Smooth muscle cell (in vitro differentiated cells): ENCODE results near the gene IFIT5. TPM values are rescaled to one million over a fixed set of nuclear protein-coding genes. Genes with fewer than 3 reads are reported as not detected.

Source experiments
- DNase-seq: peaks from one replicate; lab custom pipeline; 2025; ENCODE audit not compliant: unreplicated experiment; lab: John Stamatoyannopoulos, UW
- H2AFZ ChIP-seq: fragments of 200-600 bp; sonication (generic); 2 replicates; pipeline ENCODE4 v1.6.0; 2016; ENCODE audit warnings: antibody characterized with exemption, low read depth, mild to moderate bottlenecking
- H3F3A ChIP-seq: fragments of 200-600 bp; sonication (generic); 2 replicates; pipeline ENCODE4 v1.6.0; 2017; ENCODE audit warnings: antibody characterized with exemption, low read depth
- H3K27ac ChIP-seq: fragments of 200-600 bp; sonication (generic); 2 replicates; pipeline ENCODE4 v1.5.1; 2016; ENCODE audit warnings: low read depth, mild to moderate bottlenecking
- H3K27me3 ChIP-seq: fragments of 200-600 bp; sonication (generic); 2 replicates; pipeline ENCODE4 v1.6.1; 2016; ENCODE audit warnings: low read depth, mild to moderate bottlenecking
- H3K36me3 ChIP-seq: fragments of 200-600 bp; sonication (generic); 2 replicates; pipeline ENCODE4 v1.5.1; 2016; ENCODE audit warnings: low read depth
- H3K4me1 ChIP-seq: fragments of 200-600 bp; sonication (generic); 2 replicates; pipeline ENCODE4 v1.5.1; 2016; ENCODE audit warnings: low read depth
- H3K4me2 ChIP-seq: fragments of 200-600 bp; sonication (generic); 2 replicates; pipeline ENCODE4 v1.6.0; 2016; ENCODE audit warnings: mild to moderate bottlenecking
- H3K4me3 ChIP-seq: fragments of 200-600 bp; sonication (generic); 2 replicates; pipeline ENCODE4 v1.5.1; 2016; ENCODE audit warnings: mild to moderate bottlenecking
- H3K79me2 ChIP-seq: fragments of 200-600 bp; sonication (generic); 2 replicates; pipeline ENCODE4 v1.6.0; 2016; ENCODE audit warnings: low read depth, mild to moderate bottlenecking
- H3K9ac ChIP-seq: fragments of 200-600 bp; sonication (generic); 2 replicates; pipeline ENCODE4 v1.6.0; 2016; ENCODE audit warnings: low read depth
- H3K9me3 ChIP-seq: fragments of 200-600 bp; sonication (generic); replicated peaks from 2 replicates; pipeline ENCODE4 v1.5.1; 2016; ENCODE audit warnings: low read depth
- H4K20me1 ChIP-seq: fragments of 200-600 bp; sonication (generic); 2 replicates; pipeline ENCODE4 v1.6.0; 2016; ENCODE audit warnings: low read depth
- WGBS: methylation state at CpG from one replicate; pipeline ENCODE4 v1.1.7; 2016; ENCODE audit warnings: low lambda C conversion rate; 5-methylcytosine and 5-hydroxymethylcytosine counted together
- polyA plus RNA-seq: library from polyadenylated mRNA; unstranded; fragments of >200 nt; fragmentation: Nextera tagmentation; extraction: Ambion mirVana; gene quantifications from 2 replicates; pipeline ENCODE4 v1.2.1, GENCODE V29; 2016
- total RNA-seq: library from RNA; depleted of rRNA; stranded (reverse); fragments of >200 nt; gene quantifications from 2 replicates; pipeline ENCODE4 v1.2.3, GENCODE V29; 2014
- TF ChIP-seq, protein P1 (sequence below): fragments of 200-600 bp; sonication (generic); IDR thresholded peaks from 2 replicates; pipeline ENCODE4 v1.5.1; 2017; ENCODE audit warnings: borderline replicate concordance, mild to moderate bottlenecking, antibody characterized with exemption; ENCODE audit not compliant: insufficient read depth, poor library complexity, severe bottlenecking

IFIT5 gene
- total and polyA plus RNA-seq, 2 experiments from 2014 or later, result 4.9 to 7.7 TPM

DNA sequence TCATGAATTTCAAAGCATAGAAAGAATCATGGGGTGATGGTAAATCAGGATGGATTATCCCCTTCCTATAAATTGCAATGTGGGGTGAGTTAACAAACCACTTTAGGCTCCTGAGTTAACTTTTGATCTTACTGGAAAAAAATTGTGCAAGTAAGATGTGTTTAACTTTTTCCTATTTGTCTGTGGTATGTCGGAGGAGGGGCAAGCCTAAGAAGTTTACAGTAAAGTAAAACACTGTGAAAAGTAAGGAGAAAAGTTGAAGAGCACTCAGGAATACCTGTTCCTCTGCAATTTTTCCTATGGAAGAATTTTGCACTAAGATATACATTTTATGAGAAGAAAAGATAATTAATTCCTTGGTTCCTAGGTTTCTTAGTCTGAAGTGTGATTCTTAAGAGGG is 44.4 kb downstream of the IFIT5 start:
- WGBS, result 80% methylated on average over 1 of the region's 1 CpG
- no peaks in the 10 kb centered on the region for H4K20me1 ChIP-seq
- TF ChIP-seq, protein P1, sequence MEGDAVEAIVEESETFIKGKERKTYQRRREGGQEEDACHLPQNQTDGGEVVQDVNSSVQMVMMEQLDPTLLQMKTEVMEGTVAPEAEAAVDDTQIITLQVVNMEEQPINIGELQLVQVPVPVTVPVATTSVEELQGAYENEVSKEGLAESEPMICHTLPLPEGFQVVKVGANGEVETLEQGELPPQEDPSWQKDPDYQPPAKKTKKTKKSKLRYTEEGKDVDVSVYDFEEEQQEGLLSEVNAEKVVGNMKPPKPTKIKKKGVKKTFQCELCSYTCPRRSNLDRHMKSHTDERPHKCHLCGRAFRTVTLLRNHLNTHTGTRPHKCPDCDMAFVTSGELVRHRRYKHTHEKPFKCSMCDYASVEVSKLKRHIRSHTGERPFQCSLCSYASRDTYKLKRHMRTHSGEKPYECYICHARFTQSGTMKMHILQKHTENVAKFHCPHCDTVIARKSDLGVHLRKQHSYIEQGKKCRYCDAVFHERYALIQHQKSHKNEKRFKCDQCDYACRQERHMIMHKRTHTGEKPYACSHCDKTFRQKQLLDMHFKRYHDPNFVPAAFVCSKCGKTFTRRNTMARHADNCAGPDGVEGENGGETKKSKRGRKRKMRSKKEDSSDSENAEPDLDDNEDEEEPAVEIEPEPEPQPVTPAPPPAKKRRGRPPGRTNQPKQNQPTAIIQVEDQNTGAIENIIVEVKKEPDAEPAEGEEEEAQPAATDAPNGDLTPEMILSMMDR, result no peak
- no peak overlapping the region for H3K9ac ChIP-seq
- no peaks in the 10 kb centered on the region for H3K9me3 ChIP-seq
- DNase-seq, result no peak
- no peaks in the 10 kb centered on the region for H3K36me3 ChIP-seq
- no peak overlapping the region for H2AFZ ChIP-seq
- H3K4me2 ChIP-seq, result peak overlapping the region; percentile 28
- H3K79me2 ChIP-seq, result no peaks in the 10 kb centered on the region
- H3K27ac ChIP-seq, result no peak overlapping the region
- no peaks in the 10 kb centered on the region for H3K27me3 ChIP-seq
- peaks cover 3% of the 10 kb centered on the region for H3K4me1 ChIP-seq
- no peaks in the 10 kb centered on the region for H3F3A ChIP-seq
- H3K4me3 ChIP-seq, result no peak overlapping the region

DNA sequence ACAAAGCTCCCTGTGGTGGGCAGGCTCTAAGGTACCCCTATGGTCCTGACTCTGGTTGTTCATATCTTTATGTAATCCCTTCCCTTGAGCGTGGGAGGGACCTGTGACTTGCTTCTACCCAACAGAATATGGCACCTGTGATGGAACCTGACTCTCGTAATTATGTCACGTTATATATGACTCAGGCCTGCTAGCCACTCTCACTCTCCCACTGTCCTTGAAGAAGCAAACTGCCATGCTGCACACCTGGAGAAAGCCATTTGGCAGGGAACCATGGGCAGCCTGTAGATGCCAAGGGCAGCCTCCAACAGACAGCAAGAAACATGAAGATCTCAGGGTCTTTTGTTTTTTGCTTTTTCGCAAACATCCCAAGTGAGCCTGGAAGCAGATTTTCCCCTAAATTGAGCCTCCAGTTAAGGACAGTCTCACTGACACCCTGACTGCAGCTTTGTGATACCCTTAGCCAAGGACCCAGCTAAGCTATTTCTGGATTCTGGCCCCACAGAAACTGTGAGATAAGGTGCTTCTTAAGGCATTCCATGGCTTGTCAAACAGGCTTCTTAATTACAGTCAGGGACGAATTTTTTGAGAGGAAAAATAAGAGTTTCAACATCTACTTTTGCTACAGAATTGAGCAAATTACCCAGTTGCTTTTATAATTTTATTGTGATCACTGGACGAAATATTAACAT is 49.6 kb downstream of the IFIT5 start:
- no peaks in the 10 kb centered on the region for H3K9me3 ChIP-seq
- no peaks in the 10 kb centered on the region for H3K36me3 ChIP-seq
- DNase-seq, result no peak
- TF ChIP-seq, protein P1, result no peak
- WGBS, result 77% methylated on average over 6 of the region's 6 CpGs
- no peaks in the 10 kb centered on the region for H3K4me1 ChIP-seq
- no peak overlapping the region for H2AFZ ChIP-seq
- no peak overlapping the region for H3K4me3 ChIP-seq
- H3F3A ChIP-seq, result no peaks in the 10 kb centered on the region
- H3K27me3 ChIP-seq, result no peaks in the 10 kb centered on the region
- H3K27ac ChIP-seq, result no peak overlapping the region
- no peaks in the 10 kb centered on the region for H4K20me1 ChIP-seq
- H3K79me2 ChIP-seq, result no peaks in the 10 kb centered on the region
- H3K9ac ChIP-seq, result no peak overlapping the region
- H3K4me2 ChIP-seq, result no peak overlapping the region

DNA sequence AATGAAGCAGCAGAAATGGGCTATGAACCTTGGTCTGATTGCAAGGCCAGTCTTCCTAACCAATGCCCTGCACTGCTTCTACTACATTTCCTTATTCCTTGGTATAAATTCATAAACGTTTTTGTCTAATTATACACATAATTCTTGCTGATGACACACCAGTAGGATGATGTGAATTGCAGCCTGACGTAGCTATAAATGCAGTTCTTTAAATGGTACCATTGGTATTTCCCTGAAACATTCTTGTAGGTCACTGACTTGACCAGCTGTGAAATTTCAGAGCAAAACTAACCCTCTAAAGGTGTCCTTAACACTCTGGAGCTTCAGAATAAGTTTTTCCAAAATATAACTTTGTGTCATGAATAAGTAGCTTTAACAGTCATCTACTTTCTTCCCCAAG is 50.8 kb downstream of the IFIT5 start:
- Histone ChIP-seq H3K9me3 (no peaks in the 10 kb centered on the region), H3K9ac (no peak overlapping the region), H3F3A (no peaks in the 10 kb centered on the region), H3K4me3 (no peak overlapping the region), H3K79me2 (no peaks in the 10 kb centered on the region), H3K4me1 (no peaks in the 10 kb centered on the region), H3K27ac (no peak overlapping the region), H2AFZ (no peak overlapping the region), H4K20me1 (no peaks in the 10 kb centered on the region), H3K4me2 (no peak overlapping the region), H3K36me3 (no peaks in the 10 kb centered on the region), H3K27me3 (no peaks in the 10 kb centered on the region)
- no peak for DNase-seq
- 45% methylated on average over 2 of the region's 2 CpGs for WGBS
- TF ChIP-seq, protein P1, result no peak

DNA sequence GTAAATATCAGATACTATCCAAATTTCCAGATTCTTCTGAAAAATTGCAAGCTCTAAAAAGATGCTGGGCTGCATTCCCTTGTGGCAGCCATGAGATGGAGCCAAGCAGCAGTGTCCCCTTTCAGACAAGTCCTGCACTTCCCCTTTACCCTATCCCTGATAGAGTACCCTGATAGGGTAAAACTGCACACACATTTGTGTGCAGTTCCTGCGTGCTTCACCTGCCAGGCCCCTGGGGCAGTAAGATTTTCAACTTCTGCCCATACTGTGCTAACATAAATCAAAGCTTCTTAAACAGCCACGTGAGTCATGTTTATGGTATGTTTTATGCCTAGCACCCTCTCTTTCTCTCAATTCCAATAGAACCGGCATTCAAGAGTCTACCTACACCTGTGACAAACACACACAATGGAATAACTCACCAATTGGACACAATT is 52.2 kb downstream of the IFIT5 start:
- Histone ChIP-seq H3K9me3 (no peaks in the 10 kb centered on the region), H3K27me3 (no peaks in the 10 kb centered on the region), H3K79me2 (no peaks in the 10 kb centered on the region), H4K20me1 (no peaks in the 10 kb centered on the region), H2AFZ (no peak overlapping the region), H3K4me3 (no peak overlapping the region), H3F3A (no peaks in the 10 kb centered on the region), H3K9ac (no peak overlapping the region), H3K4me1 (no peaks in the 10 kb centered on the region), H3K36me3 (no peaks in the 10 kb centered on the region), H3K4me2 (no peak overlapping the region), H3K27ac (no peak overlapping the region)
- no peak for DNase-seq
- 43% methylated on average over 3 of the region's 3 CpGs for WGBS
- TF ChIP-seq, protein P1, result peak; percentile 17
